K562 (cell line): ENCODE data around the gene FBLN2. TPM values are rescaled to one million over a fixed set of nuclear protein-coding genes. Genes with fewer than 3 reads are reported as not detected.

ENCODE experiments used
- ATAC-seq: fragments of 200-7000 bp; cut with Tn5 transposase; 3 replicates; pipeline ENCODE4 v1.9.1; 2020; ENCODE audit warnings: moderate library complexity
- BruUV-seq: library from RNA; stranded (reverse); fragments of 400-500 nt; replicated peaks from 2 replicates; lab custom pipeline; 2021; lab: Mats Ljungman, UMichigan
- CTCF ChIA-PET: fragments of 300-600 bp; formaldehyde crosslinking; extraction: SDS; loops from one replicate; lab custom pipeline; 2021; ENCODE audit warnings: low intra/inter-chr PET ratio; lab: Yijun Ruan, JAX
- POLR2A ChIA-PET: fragments of 300-600, 350-650 bp; sonication (Branson Sonifier 250); formaldehyde crosslinking; extraction: SDS; loops from one replicate; lab custom pipeline; 2021; ENCODE audit warnings: antibody characterized with exemption, inconsistent platforms; lab: Yijun Ruan, JAX
- DNase-seq, 4 experiments: peaks; one replicate each; pipeline versions ENCODE4 v3.0.0 to v3.0.0-alpha.2; 2011 to 2018; ENCODE audit warnings: low spot score in 3 of 4, mixed read lengths in 3 of 4; ENCODE audit errors: extremely low read depth in 1 of 4
- FAIRE-seq: peaks from 2 replicates; lab custom pipeline; 2011; peaks lifted over from hg19 to GRCh38; lab: Jason Lieb, UNC
- H2AFZ ChIP-seq: 2 replicates; pipeline ENCODE4 v1.6.0; 2011; ENCODE audit warnings: low read depth, low read length, control low read depth, inconsistent platforms
- H3K27ac ChIP-seq: fragments of 200-600 bp; 3 replicates; pipeline ENCODE4 v1.8.0; 2011; ENCODE audit warnings: low read depth, mild to moderate bottlenecking, control low read depth, inconsistent platforms, low read length, moderate library complexity, mixed read lengths; ENCODE audit errors: extremely low read depth
- H3K27me3 ChIP-seq, 2 experiments: fragments of 300-600 bp in 1 of 2; 2 replicates in 1 of 2; 3 replicates in 1 of 2; pipeline versions ENCODE4 v1.6.0 to v1.8.0; 2011; ENCODE audit warnings: inconsistent platforms in 2 of 2, low read length in 2 of 2, mild to moderate bottlenecking in 1 of 2, mixed read lengths in 1 of 2, moderate library complexity in 1 of 2; ENCODE audit not compliant: control insufficient read depth in 2 of 2, insufficient read depth in 2 of 2
- H3K36me3 ChIP-seq: fragments of 300-600 bp; 3 replicates; pipeline ENCODE4 v1.8.0; 2011; ENCODE audit warnings: mild to moderate bottlenecking, low read length, inconsistent platforms; ENCODE audit not compliant: control insufficient read depth, insufficient read depth
- H3K4me1 ChIP-seq, 2 experiments: fragments of 200-600 bp in 1 of 2; replicated peaks in 1 of 2; 2 replicates in 1 of 2; 3 replicates in 1 of 2; pipeline versions ENCODE4 v1.5.1 to v1.8.0; 2011; ENCODE audit warnings: inconsistent platforms in 2 of 2, low read length in 2 of 2, mild to moderate bottlenecking in 1 of 2, mixed read lengths in 1 of 2, moderate library complexity in 1 of 2; ENCODE audit not compliant: control insufficient read depth in 2 of 2, insufficient read depth in 2 of 2
- H3K4me2 ChIP-seq: 2 replicates; pipeline ENCODE4 v1.6.1; 2011; ENCODE audit warnings: low read length, control low read depth, inconsistent platforms, mixed read lengths; ENCODE audit not compliant: insufficient read depth
- H3K4me3 ChIP-seq: fragments of 200-600 bp; sonication (generic), shearing (Covaris generic); 2 replicates; pipeline ENCODE4 v1.5.1; 2016; ENCODE audit warnings: control low read depth, inconsistent platforms
- H3K79me2 ChIP-seq: fragments of 200-600 bp; 3 replicates; pipeline ENCODE4 v1.8.0; 2011; ENCODE audit warnings: low read length, inconsistent platforms; ENCODE audit not compliant: control insufficient read depth, insufficient read depth
- H3K9ac ChIP-seq, 2 experiments: 2 replicates each; pipeline versions ENCODE4 v1.6.0 to v1.6.1; 2011; ENCODE audit warnings: low read depth in 2 of 2, low read length in 2 of 2, control low read depth in 1 of 2, inconsistent platforms in 1 of 2, mild to moderate bottlenecking in 1 of 2, mixed read lengths in 1 of 2; ENCODE audit not compliant: insufficient read depth in 1 of 2
- H3K9me1 ChIP-seq: one replicate; pipeline ENCODE4 v1.6.0; 2011; ENCODE audit warnings: inconsistent platforms, mild to moderate bottlenecking, low read length, moderate library complexity; ENCODE audit not compliant: control insufficient read depth, insufficient read depth
- H3K9me3 ChIP-seq: replicated peaks from 2 replicates; pipeline ENCODE4 v1.5.1; 2011; ENCODE audit warnings: low read depth, low read length, inconsistent platforms; ENCODE audit not compliant: control insufficient read depth, insufficient read depth
- H4K20me1 ChIP-seq: replicated peaks from 2 replicates; pipeline ENCODE4 v1.6.1; 2011; ENCODE audit warnings: low read length, inconsistent platforms, mixed read lengths; ENCODE audit not compliant: control insufficient read depth, insufficient read depth
- EZH2 ChIP-seq: IDR thresholded peaks from 2 replicates; pipeline ENCODE4 v1.6.1; 2012; ENCODE audit warnings: low read depth, mild to moderate bottlenecking, inconsistent platforms, low read length, borderline replicate concordance
- WGBS: fragments of 100-300 bp; shearing (Covaris generic); methylation state at CpG from one replicate; pipeline ENCODE4 v1.1.6; 2016; ENCODE audit warnings: low coverage, mixed read lengths; ENCODE audit not compliant: insufficient coverage; ENCODE audit errors: missing lambda C conversion rate; 5-methylcytosine and 5-hydroxymethylcytosine counted together
- in situ Hi-C: fragments of 300-500 bp; cut with MboI; formaldehyde crosslinking; loops from 4 replicates; pipeline ENCODE4 v1.15.0; 2018; ENCODE audit warnings: inconsistent platforms, mixed read lengths
- intact Hi-C: fragments of 100-400 bp; cut with micrococcal nuclease; formaldehyde crosslinking; loops from 2 replicates; pipeline ENCODE4 v1.14.2; 2022
- polyA plus RNA-seq, 8 experiments: library from polyadenylated mRNA; depleted of rRNA in 4 of 8; stranded (reverse) in 5 of 8; unstranded in 3 of 8; fragments of >200 nt; fragmentation: Nextera tagmentation in 2 of 8; fragmentation: Illumina TruSeq in 1 of 8; extraction: Ambion mirVana in 2 of 8; extraction: Trizol in 1 of 8; gene quantifications; 2 replicates each; pipeline versions ENCODE4 v1.2.1 to v1.2.3, GENCODE V29; 2011 to 2014; ENCODE audit warnings: inconsistent platforms in 1 of 8, missing spikeins in 1 of 8
- total RNA-seq, 7 experiments: library from RNA; depleted of rRNA in 6 of 7; stranded (reverse); fragments of >200 nt in 6 of 7; fragmentation: Illumina TruSeq in 2 of 7; extraction: Trizol in 2 of 7; gene quantifications; 2 replicates each; pipeline versions ENCODE4 v1.2.1 to v1.2.3, GENCODE V29; 2011 to 2021; ENCODE audit warnings: low replicate concordance in 1 of 7
- TF ChIP-seq, protein P1 (sequence below): IDR thresholded peaks from 2 replicates; pipeline ENCODE4 v1.6.1; 2012; ENCODE audit warnings: low read depth, low read length, improper control_type of control experiment, borderline replicate concordance

Gene FBLN2
- total and polyA plus RNA-seq, 9 of the 15 experiments (the other 6 are each of a cell fraction or from before 2014, with no cell fraction given) = 0.03 to 0.10 (median 0.04) TPM; not detected in 6

DNA sequence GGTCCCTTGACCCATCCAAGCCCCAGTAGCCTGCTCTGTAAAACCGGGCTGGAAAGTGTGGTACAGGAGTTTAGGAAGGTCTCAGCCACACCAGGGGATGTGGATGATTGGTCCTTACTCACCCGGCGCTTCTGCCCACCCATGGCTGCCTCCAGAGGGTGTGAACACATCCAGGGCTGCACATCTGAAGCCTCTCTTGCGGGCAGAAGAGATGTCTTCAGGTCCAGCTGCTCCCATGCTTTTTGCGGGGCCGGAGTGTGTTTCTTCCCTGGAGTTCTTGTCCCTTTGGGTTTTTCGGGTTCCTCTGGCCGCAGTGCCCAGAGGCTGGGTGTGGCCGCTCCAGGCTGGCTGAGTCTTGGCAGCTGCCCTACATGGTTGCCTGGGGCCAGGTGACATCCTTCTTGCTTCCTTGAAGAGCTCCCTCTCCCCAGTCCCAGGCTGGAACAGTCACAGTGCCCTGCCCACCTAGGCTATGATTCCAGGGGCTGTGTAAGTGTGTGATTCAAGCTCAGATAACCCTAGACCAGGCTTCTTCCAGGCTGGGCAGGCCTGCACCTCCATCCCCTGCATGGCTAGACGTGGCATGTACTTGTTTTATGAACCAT is 34.9 kb upstream of the FBLN2 start:
- WGBS = 5% methylated on average over 10 of the region's 10 CpGs
- BruUV-seq = no TSS peak
- H3K9me1 ChIP-seq = no peaks in the 10 kb centered on the region
- CTCF ChIA-PET = no interaction called here
- no peak for ATAC-seq
- H4K20me1 ChIP-seq = peaks cover 20% of the 10 kb centered on the region; the same call in 1 of the 2 replicates
- H3K27me3 ChIP-seq = peaks cover 67 to 79% of the 10 kb centered on the region in 2 experiments
- H3K79me2 ChIP-seq = no peaks in the 10 kb centered on the region
- H3K4me3 ChIP-seq = no peak overlapping the region
- H3K4me2 ChIP-seq = no peak overlapping the region
- peak; percentile 28; the same call in 1 of the 2 replicates for TF ChIP-seq EZH2
- TF ChIP-seq, protein P1, sequence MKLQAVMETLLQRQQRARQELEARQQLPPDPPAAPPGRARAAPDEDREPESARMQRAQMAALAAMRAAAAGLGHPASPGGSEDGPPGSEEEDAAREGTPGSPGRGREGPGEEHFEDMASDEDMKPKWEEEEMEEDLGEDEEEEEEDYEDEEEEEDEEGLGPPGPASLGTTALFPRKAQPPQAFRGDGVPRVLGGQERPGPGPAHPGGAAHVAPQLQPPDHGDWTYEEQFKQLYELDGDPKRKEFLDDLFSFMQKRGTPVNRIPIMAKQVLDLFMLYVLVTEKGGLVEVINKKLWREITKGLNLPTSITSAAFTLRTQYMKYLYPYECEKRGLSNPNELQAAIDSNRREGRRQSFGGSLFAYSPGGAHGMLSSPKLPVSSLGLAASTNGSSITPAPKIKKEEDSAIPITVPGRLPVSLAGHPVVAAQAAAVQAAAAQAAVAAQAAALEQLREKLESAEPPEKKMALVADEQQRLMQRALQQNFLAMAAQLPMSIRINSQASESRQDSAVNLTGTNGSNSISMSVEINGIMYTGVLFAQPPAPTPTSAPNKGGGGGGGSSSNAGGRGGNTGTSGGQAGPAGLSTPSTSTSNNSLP = no peak
- TF ChIP-seq, all 486 proteins: peak for 1
- Histone ChIP-seq H3K27ac (no peak overlapping the region), H3K9ac (no peak overlapping the region), H2AFZ (no peak overlapping the region), H3K36me3 (no peaks in the 10 kb centered on the region), H3K4me1 (peaks cover 0 to 21% of the 10 kb centered on the region in 2 experiments; a peak in 2 of 5 replicates), H3K9me3 (no peaks in the 10 kb centered on the region)
- POLR2A ChIA-PET = interaction anchor here (0.6 kb wide), 1 partner anchor 60 kb away, joined by 3 read pairs; no protein-coding TSS in a partner anchor
- DNase-seq (no peak), FAIRE-seq (no peak)
- intact Hi-C loops (no loop called here), in situ Hi-C loops (no loop called here)
